ENCODE results near the gene SYT2.

SYT2 gene

GRCh38 chr1:202654079-202654478 is 56.2 kb downstream of the SYT2 start:
- H3K36me3 ChIP-seq, result no peaks in the 10 kb centered on the region
- H3K27me3 ChIP-seq (ENCODE audit: insufficient read depth, low read depth, severe bottlenecking), result no peaks in the 10 kb centered on the region
- no peaks in the 10 kb centered on the region for H3K9me3 ChIP-seq (ENCODE audit: severe bottlenecking)
- H3K4me3 ChIP-seq (ENCODE audit: low read depth, low read length), result no peak overlapping the region
- DNase-seq, result no peak
- no peak overlapping the region for H3K27ac ChIP-seq
- TF ChIP-seq, protein P1, sequence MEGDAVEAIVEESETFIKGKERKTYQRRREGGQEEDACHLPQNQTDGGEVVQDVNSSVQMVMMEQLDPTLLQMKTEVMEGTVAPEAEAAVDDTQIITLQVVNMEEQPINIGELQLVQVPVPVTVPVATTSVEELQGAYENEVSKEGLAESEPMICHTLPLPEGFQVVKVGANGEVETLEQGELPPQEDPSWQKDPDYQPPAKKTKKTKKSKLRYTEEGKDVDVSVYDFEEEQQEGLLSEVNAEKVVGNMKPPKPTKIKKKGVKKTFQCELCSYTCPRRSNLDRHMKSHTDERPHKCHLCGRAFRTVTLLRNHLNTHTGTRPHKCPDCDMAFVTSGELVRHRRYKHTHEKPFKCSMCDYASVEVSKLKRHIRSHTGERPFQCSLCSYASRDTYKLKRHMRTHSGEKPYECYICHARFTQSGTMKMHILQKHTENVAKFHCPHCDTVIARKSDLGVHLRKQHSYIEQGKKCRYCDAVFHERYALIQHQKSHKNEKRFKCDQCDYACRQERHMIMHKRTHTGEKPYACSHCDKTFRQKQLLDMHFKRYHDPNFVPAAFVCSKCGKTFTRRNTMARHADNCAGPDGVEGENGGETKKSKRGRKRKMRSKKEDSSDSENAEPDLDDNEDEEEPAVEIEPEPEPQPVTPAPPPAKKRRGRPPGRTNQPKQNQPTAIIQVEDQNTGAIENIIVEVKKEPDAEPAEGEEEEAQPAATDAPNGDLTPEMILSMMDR (IDR thresholded peaks at IDR 0.05; ENCODE audit: low read depth, low read length), result no peak

DNA sequence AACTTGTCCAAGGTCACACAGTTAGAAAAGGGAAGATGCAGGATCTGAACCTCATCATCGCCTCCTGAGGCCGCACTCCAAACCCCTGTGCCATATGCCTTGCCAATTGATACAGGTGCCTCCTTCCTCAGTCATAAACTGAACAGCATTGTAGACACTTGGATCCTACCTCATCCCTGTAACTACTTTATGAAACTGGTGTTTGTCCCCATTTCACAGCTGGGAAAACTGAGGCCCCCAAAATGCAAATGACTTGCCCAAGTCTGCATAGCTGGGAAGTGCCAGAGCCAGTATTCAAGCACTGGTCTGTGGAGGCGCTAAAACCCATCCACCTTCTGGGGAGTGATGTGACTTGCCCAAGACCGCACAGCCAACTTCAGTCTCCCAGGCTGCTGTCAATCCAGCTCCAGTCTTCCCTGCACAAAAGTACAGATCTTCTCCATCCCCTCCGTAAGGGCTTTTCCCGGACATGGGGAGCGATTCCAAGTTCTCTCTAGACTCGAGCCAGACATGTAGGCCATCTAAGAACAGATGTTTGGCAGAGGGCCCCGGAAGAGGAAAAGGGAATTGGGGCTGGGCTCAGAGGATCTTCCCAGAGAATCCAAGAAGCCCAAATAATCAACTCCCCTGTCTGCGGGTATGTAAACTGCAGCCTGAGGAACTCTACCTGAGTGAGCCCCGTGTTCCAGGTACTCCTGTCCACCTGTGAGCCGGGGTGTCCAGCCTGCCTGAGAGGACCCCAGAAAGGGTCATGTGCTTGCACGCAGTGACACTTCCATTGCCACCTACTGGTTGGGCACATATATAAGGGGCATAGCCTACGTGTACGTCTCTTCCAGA is 60.5 kb downstream of the SYT2 start:
- Histone ChIP-seq H3K9me3 (ENCODE audit: severe bottlenecking) (no peaks in the 10 kb centered on the region), H3K27ac (no peak overlapping the region), H3K27me3 (ENCODE audit: insufficient read depth, low read depth, severe bottlenecking) (no peaks in the 10 kb centered on the region), H3K36me3 (no peaks in the 10 kb centered on the region), H3K4me3 (ENCODE audit: low read depth, low read length) (no peak overlapping the region)
- TF ChIP-seq, protein P1 (IDR thresholded peaks at IDR 0.05; ENCODE audit: low read depth, low read length), result 0 out of 2 replicates have a peak, but pooled peaks have one; percentile 21
- no peak for DNase-seq

DNA sequence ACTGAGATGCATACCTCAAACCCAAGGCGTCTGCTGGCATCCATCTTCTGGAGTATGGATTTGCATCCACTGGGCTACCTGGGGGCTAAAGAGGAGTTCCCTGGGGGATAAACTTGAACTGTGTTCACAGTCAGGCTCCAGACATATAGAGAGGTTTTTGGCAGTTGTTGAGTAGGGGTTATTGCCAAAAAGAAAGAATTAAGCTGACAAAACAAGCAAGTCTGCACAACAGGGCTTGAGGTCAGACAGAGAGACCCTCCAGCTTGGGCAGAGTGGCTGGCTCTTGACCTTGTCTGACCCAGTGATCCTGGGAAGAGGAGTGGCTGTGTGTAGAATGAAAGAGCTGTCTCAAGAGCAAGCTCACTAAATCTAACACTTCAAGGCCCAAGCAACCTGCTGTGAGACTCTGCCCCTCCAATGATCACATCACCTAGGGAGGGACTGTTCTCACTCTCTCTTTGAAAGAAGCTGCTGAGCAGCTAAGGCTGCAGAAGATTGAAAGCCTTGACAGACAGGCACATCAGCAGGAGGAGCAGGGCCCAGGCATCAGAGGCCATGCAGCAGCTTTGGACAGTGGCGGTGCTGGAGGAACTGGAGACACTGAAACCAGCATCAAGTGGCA is 61.5 kb downstream of the SYT2 start:
- H3K4me3 ChIP-seq (ENCODE audit: low read depth, low read length), result no peak overlapping the region

DNA sequence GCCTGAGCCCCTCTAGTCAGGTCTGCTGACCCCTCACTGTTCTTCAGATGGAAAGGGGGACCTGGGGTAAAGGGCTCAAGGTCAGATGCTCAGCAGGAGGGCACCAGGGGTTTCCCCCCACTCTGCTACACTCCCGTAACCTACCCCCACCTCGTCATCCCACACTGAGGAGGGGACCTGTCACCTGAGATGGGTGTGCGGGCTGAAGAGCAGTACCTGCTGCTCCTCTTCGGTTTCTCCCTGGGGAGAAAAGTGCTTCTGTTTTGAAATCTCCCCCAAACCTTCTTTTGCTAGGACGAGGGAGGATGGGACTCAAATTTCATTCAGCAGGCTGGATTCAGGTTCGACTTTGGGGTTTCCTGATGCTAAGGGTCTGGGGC is 65.2 kb downstream of the SYT2 start:
- H3K9me3 ChIP-seq (ENCODE audit: severe bottlenecking), result no peaks in the 10 kb centered on the region
- TF ChIP-seq, protein P1 (IDR thresholded peaks at IDR 0.05; ENCODE audit: low read depth, low read length), result no peak
- no peak overlapping the region for H3K4me3 ChIP-seq (ENCODE audit: low read depth, low read length)
- no peak for DNase-seq
- no peak overlapping the region for H3K27ac ChIP-seq
- H3K27me3 ChIP-seq (ENCODE audit: insufficient read depth, low read depth, severe bottlenecking), result no peaks in the 10 kb centered on the region
- H3K36me3 ChIP-seq, result no peaks in the 10 kb centered on the region

More for the DNA sequence above, 61.5 kb downstream of the SYT2 start:
- TF ChIP-seq, protein P1 (IDR thresholded peaks at IDR 0.05; ENCODE audit: low read depth, low read length), result no peak
- H3K27me3 ChIP-seq (ENCODE audit: insufficient read depth, low read depth, severe bottlenecking), result no peaks in the 10 kb centered on the region
- H3K27ac ChIP-seq, result no peak overlapping the region; the same call in 1 of the 2 replicates
- DNase-seq, result peak; percentile 66
- no peaks in the 10 kb centered on the region for H3K9me3 ChIP-seq (ENCODE audit: severe bottlenecking)
- no peaks in the 10 kb centered on the region for H3K36me3 ChIP-seq

GRCh38 chr1:202644219-202645096 is 65.8 kb downstream of the SYT2 start:
- Histone ChIP-seq H3K27ac (peak overlapping the region; percentile 15; the same call in 1 of the 2 replicates), H3K4me3 (ENCODE audit: low read depth, low read length) (peak overlapping the region; percentile 58), H3K27me3 (ENCODE audit: insufficient read depth, low read depth, severe bottlenecking) (no peaks in the 10 kb centered on the region), H3K36me3 (no peaks in the 10 kb centered on the region), H3K9me3 (ENCODE audit: severe bottlenecking) (no peaks in the 10 kb centered on the region)
- TF ChIP-seq, protein P1 (IDR thresholded peaks at IDR 0.05; ENCODE audit: low read depth, low read length), result no peak
- no peak for DNase-seq

Data from WERI-Rb-1 (cell line).